SK-N-SH (cell line): ENCODE measurements around the gene AGBL4.

ENCODE experiments used
- CTCF ChIP-seq: fragments of 200-600 bp; sonication (generic); IDR thresholded peaks from 2 replicates; pipeline ENCODE4 v1.6.1; 2017; ENCODE audit warnings: antibody characterized with exemption, mild to moderate bottlenecking, moderate library complexity
- EP300 ChIP-seq, 2 experiments: IDR thresholded peaks; 2 replicates each; pipeline versions ENCODE4 v1.4.0 to v1.6.1; 2012; ENCODE audit warnings: borderline replicate concordance in 1 of 2, low read depth in 1 of 2, low read length in 1 of 2
- EZH2phosphoT487 ChIP-seq: fragments of 200-600 bp; sonication (generic); IDR thresholded peaks from 2 replicates; pipeline ENCODE4 v1.6.1; 2017; ENCODE audit warnings: low read depth, mixed run types, mild to moderate bottlenecking, antibody characterized with exemption, moderate library complexity, borderline replicate concordance
- GABPA ChIP-seq: IDR thresholded peaks from 2 replicates; pipeline ENCODE4 v1.4.0; 2012; ENCODE audit warnings: low read depth, mild to moderate bottlenecking
- GATA2 ChIP-seq: sonication (generic); formaldehyde crosslinking; IDR thresholded peaks from 2 replicates; pipeline ENCODE4 v1.5.0; 2020; ENCODE audit warnings: mild to moderate bottlenecking, missing genetic modification reagents
- POLR2AphosphoS5 ChIP-seq: IDR thresholded peaks from 2 replicates; pipeline ENCODE4 v1.6.1; 2012; ENCODE audit warnings: low read depth, low read length
- RFX5 ChIP-seq: IDR thresholded peaks from 2 replicates; pipeline ENCODE4 v1.6.1; 2012; ENCODE audit warnings: mild to moderate bottlenecking, improper control_type of control experiment, low read length
- SIN3A ChIP-seq: IDR thresholded peaks from 2 replicates; pipeline ENCODE4 v1.6.1; 2012; ENCODE audit warnings: low read depth, mild to moderate bottlenecking, low read length, moderate library complexity, borderline replicate concordance
- TAF1 ChIP-seq: IDR thresholded peaks from 2 replicates; pipeline ENCODE4 v1.6.1; 2012; ENCODE audit warnings: low read depth, mild to moderate bottlenecking, low read length, moderate library complexity, borderline replicate concordance

- TF ChIP-seq GABPA, result no peak
- TF ChIP-seq POLR2AphosphoS5, result no peak
- TF ChIP-seq EZH2phosphoT487, result no peak
- TF ChIP-seq TAF1, result no peak
- no peak for TF ChIP-seq CTCF
- no peak for TF ChIP-seq GATA2 (CRISPR knock-in tag)
- TF ChIP-seq EP300 (IDR thresholded peaks at IDR 0.05; ENCODE audit: borderline replicate concordance in 1 of 2, low read depth in 1 of 2, low read length in 1 of 2), result no peak
- TF ChIP-seq RFX5, result no peak
- TF ChIP-seq SIN3A, result no peak
Observed at GRCh38 chr1:48668339-48668738, 1355.4 kb downstream of the AGBL4 start.
